H1 (cell line): ENCODE measurements around the gene NLRP10. TPM values are rescaled to one million over a fixed set of nuclear protein-coding genes. Genes with fewer than 3 reads are reported as not detected.

ENCODE experiments used
- CTCF ChIA-PET: fragments of 300-600 bp; sonication (Branson Sonifier 250); formaldehyde crosslinking; loops from one replicate; lab custom pipeline; 2021; ENCODE audit not compliant: partially characterized antibody; lab: Charles Lee
- POLR2A ChIA-PET: fragments of 300-600 bp; sonication (Branson Sonifier 250); formaldehyde crosslinking; loops from one replicate; lab custom pipeline; 2021; ENCODE audit warnings: inconsistent platforms; ENCODE audit not compliant: partially characterized antibody; lab: Charles Lee
- DNase-seq, 2 experiments: peaks; one replicate each; pipeline versions ENCODE4 v3.0.0 to v3.0.0-alpha.2; 2010 to 2022; ENCODE audit warnings: low spot score in 2 of 2, low read depth in 1 of 2, mixed read lengths in 1 of 2
- FAIRE-seq: peaks from 2 replicates; lab custom pipeline; 2011; peaks lifted over from hg19 to GRCh38; lab: Jason Lieb, UNC
- H2AFZ ChIP-seq: 2 replicates; pipeline ENCODE4 v1.8.1; 2012; ENCODE audit warnings: low read length, inconsistent platforms
- H2AK5ac ChIP-seq: 2 replicates; pipeline ENCODE4 v1.6.1; 2013; ENCODE audit warnings: low read depth, low read length
- H2BK120ac ChIP-seq: replicated peaks from 2 replicates; pipeline ENCODE3; 2013; ENCODE audit warnings: low read depth, low read length, inconsistent platforms
- H2BK12ac ChIP-seq: 2 replicates; pipeline ENCODE4 v1.6.1; 2013; ENCODE audit warnings: low read depth, low read length
- H2BK15ac ChIP-seq: 2 replicates; pipeline ENCODE4 v1.6.1; 2013; ENCODE audit warnings: low read length
- H2BK20ac ChIP-seq: 2 replicates; pipeline ENCODE4 v1.6.1; 2013; ENCODE audit warnings: low read length
- H2BK5ac ChIP-seq: 2 replicates; pipeline ENCODE4 v1.6.1; 2013; ENCODE audit warnings: low read depth, low read length
- H3K14ac ChIP-seq: 2 replicates; pipeline ENCODE4 v1.6.1; 2013; ENCODE audit warnings: inconsistent platforms; ENCODE audit not compliant: insufficient read length
- H3K18ac ChIP-seq: 2 replicates; pipeline ENCODE4 v1.6.1; 2013; ENCODE audit warnings: low read length; ENCODE audit errors: extremely low read depth
- H3K23ac ChIP-seq: 2 replicates; pipeline ENCODE4 v1.6.1; 2013; ENCODE audit warnings: inconsistent platforms; ENCODE audit not compliant: insufficient read length
- H3K23me2 ChIP-seq: 2 replicates; pipeline ENCODE4 v1.6.1; 2013; ENCODE audit warnings: low read depth, low read length
- H3K27ac ChIP-seq: 2 replicates; pipeline ENCODE4 v1.6.1; 2011; ENCODE audit warnings: low read depth, low read length, inconsistent platforms
- H3K27me3 ChIP-seq, 4 experiments: replicated peaks in 1 of 4; 1 replicate in 1 of 4; 2 replicates in 3 of 4; pipeline versions ENCODE4 v1.6.1 to v1.8.1; 2011 to 2013; ENCODE audit warnings: low read length in 3 of 4, mild to moderate bottlenecking in 3 of 4, inconsistent platforms in 2 of 4, mixed read lengths in 2 of 4, moderate library complexity in 1 of 4; ENCODE audit not compliant: control insufficient read depth in 3 of 4, insufficient read depth in 3 of 4; ENCODE audit errors: extremely low read depth in 1 of 4
- H3K36me3 ChIP-seq, 4 experiments: 2 replicates each; pipeline versions ENCODE4 v1.6.1 to v1.8.1; 2011 to 2013; ENCODE audit warnings: mild to moderate bottlenecking in 4 of 4, low read length in 3 of 4, moderate library complexity in 2 of 4, control low read depth in 1 of 4, inconsistent platforms in 1 of 4; ENCODE audit not compliant: insufficient read depth in 4 of 4, control insufficient read depth in 2 of 4
- H3K4ac ChIP-seq: replicated peaks from 2 replicates; pipeline ENCODE3; 2013; ENCODE audit warnings: low read length, low read depth, mixed read lengths, inconsistent platforms; ENCODE audit not compliant: insufficient read length
- H3K4me1 ChIP-seq, 4 experiments: replicated peaks in 1 of 4; 1 replicate in 1 of 4; 2 replicates in 3 of 4; pipeline versions ENCODE4 v1.6.1 to v1.8.1; 2011 to 2013; ENCODE audit warnings: low read length in 3 of 4, inconsistent platforms in 2 of 4, mixed read lengths in 1 of 4; ENCODE audit not compliant: insufficient read depth in 4 of 4, control insufficient read depth in 3 of 4
- H3K4me2 ChIP-seq, 2 experiments: 2 replicates each; pipeline versions ENCODE4 v1.6.1 to v1.8.1; 2011 to 2013; ENCODE audit warnings: low read depth in 2 of 2, low read length in 2 of 2, control low read depth in 1 of 2, inconsistent platforms in 1 of 2, mild to moderate bottlenecking in 1 of 2; ENCODE audit not compliant: insufficient read depth in 1 of 2
- H3K4me3 ChIP-seq, 4 experiments: fragments of 200-600, 300-600 bp in 1 of 4; sonication (generic), shearing (Covaris generic), sonication (Bioruptor Twin) in 1 of 4; 2 replicates each; pipeline versions ENCODE4 v1.5.1 to v1.8.1; 2011 to 2016; ENCODE audit warnings: low read length in 4 of 4, low read depth in 3 of 4, control low read depth in 2 of 4, inconsistent platforms in 2 of 4, mild to moderate bottlenecking in 2 of 4, mixed read lengths in 1 of 4, moderate library complexity in 1 of 4; ENCODE audit not compliant: insufficient read depth in 2 of 4; ENCODE audit errors: extremely low read depth in 1 of 4
- H3K56ac ChIP-seq: replicated peaks from 2 replicates; pipeline ENCODE3; 2013; ENCODE audit warnings: low read depth, mild to moderate bottlenecking, mixed read lengths, low read length, inconsistent platforms; ENCODE audit not compliant: insufficient read length
- H3K79me1 ChIP-seq: 2 replicates; pipeline ENCODE4 v1.6.1; 2013; ENCODE audit warnings: low read depth, low read length, control low read depth
- H3K79me2 ChIP-seq, 2 experiments: 2 replicates each; pipeline versions ENCODE4 v1.6.1 to v1.8.1; 2012 to 2013; ENCODE audit warnings: low read length in 2 of 2, mild to moderate bottlenecking in 2 of 2, inconsistent platforms in 1 of 2; ENCODE audit not compliant: insufficient read depth in 2 of 2, control insufficient read depth in 1 of 2
- H3K9ac ChIP-seq, 4 experiments: replicated peaks in 1 of 4; 1 replicate in 1 of 4; 2 replicates in 3 of 4; pipeline versions ENCODE4 v1.6.1 to v1.8.1; 2011 to 2013; ENCODE audit warnings: low read depth in 3 of 4, low read length in 3 of 4, control low read depth in 2 of 4, mild to moderate bottlenecking in 2 of 4, moderate library complexity in 2 of 4, inconsistent platforms in 1 of 4; ENCODE audit errors: extremely low read depth in 1 of 4
- H3K9me3 ChIP-seq, 2 experiments: 2 replicates each; pipeline versions ENCODE4 v1.6.1 to v1.8.1; 2012 to 2013; ENCODE audit warnings: mild to moderate bottlenecking in 2 of 2, moderate library complexity in 2 of 2, control low read depth in 1 of 2, inconsistent platforms in 1 of 2, low read depth in 1 of 2, low read length in 1 of 2, mixed read lengths in 1 of 2; ENCODE audit not compliant: insufficient read depth in 2 of 2
- H4K20me1 ChIP-seq, 2 experiments: replicated peaks in 1 of 2; 2 replicates each; pipeline versions ENCODE3 to v1.8.1; 2011 to 2013; ENCODE audit warnings: inconsistent platforms in 2 of 2, low read length in 2 of 2, mild to moderate bottlenecking in 1 of 2; ENCODE audit not compliant: insufficient read depth in 2 of 2, control insufficient read depth in 1 of 2
- H4K5ac ChIP-seq: 2 replicates; pipeline ENCODE4 v1.6.1; 2013; ENCODE audit warnings: low read length, low read depth, mixed read lengths, inconsistent platforms; ENCODE audit not compliant: insufficient read length
- H4K8ac ChIP-seq: 2 replicates; pipeline ENCODE4 v1.8.0; 2013; ENCODE audit warnings: mild to moderate bottlenecking, moderate library complexity, low read length, inconsistent platforms; ENCODE audit not compliant: insufficient read depth; ENCODE audit errors: extremely low read depth
- H4K91ac ChIP-seq: replicated peaks from 2 replicates; pipeline ENCODE3; 2013; ENCODE audit warnings: low read length, mixed read lengths, inconsistent platforms; ENCODE audit not compliant: insufficient read length
- CBX8 ChIP-seq: fragments of 300-800, 300-1000 bp; sonication (generic); IDR thresholded peaks from 2 replicates; pipeline ENCODE4 v1.7.1; 2016; ENCODE audit warnings: low read depth, low read length, borderline replicate concordance
- CTBP2 ChIP-seq: IDR thresholded peaks from 2 replicates; pipeline ENCODE4 v1.7.0; 2011; ENCODE audit warnings: borderline replicate concordance, mild to moderate bottlenecking, moderate library complexity, mixed read lengths, low read length; ENCODE audit not compliant: insufficient read depth, insufficient read length
- EP300 ChIP-seq, 2 experiments: IDR thresholded peaks; 1 replicate in 1 of 2; 2 replicates in 1 of 2; pipeline ENCODE4 v1.6.1; 2011 to 2012; ENCODE audit warnings: low read depth in 2 of 2, low read length in 2 of 2, mild to moderate bottlenecking in 2 of 2, borderline replicate concordance in 1 of 2, inconsistent platforms in 1 of 2, moderate library complexity in 1 of 2
- EZH2 ChIP-seq: fragments of 200-600 bp; sonication (generic); IDR thresholded peaks from 2 replicates; pipeline ENCODE4 v1.7.1; 2012; ENCODE audit warnings: low read depth, mild to moderate bottlenecking, moderate library complexity, low read length, inconsistent platforms; ENCODE audit not compliant: severe bottlenecking
- HDAC2 ChIP-seq, 2 experiments: fragments of 300-600 bp in 1 of 2; sonication (generic) in 1 of 2; IDR thresholded peaks; 2 replicates each; pipeline ENCODE4 v1.6.1; 2011 to 2012; ENCODE audit warnings: low read depth in 2 of 2, low read length in 2 of 2, mild to moderate bottlenecking in 2 of 2, moderate library complexity in 2 of 2, borderline replicate concordance in 1 of 2, inconsistent platforms in 1 of 2
- HDAC6 ChIP-seq: IDR thresholded peaks from one replicate; pipeline ENCODE4 v1.7.1; 2012; ENCODE audit warnings: low read depth, mild to moderate bottlenecking, inconsistent platforms, low read length, moderate library complexity
- PHF8 ChIP-seq: fragments of 200-600 bp; sonication (generic); conservative IDR thresholded peaks from 2 replicates; pipeline ENCODE4 v1.7.1; 2012; ENCODE audit warnings: low read depth, mild to moderate bottlenecking, inconsistent platforms, low read length, moderate library complexity
- RXRA ChIP-seq: IDR thresholded peaks from 2 replicates; pipeline ENCODE4 v1.6.1; 2011; ENCODE audit warnings: low read depth, mild to moderate bottlenecking, low read length, moderate library complexity; ENCODE audit not compliant: insufficient read depth
- SIRT6 ChIP-seq: IDR thresholded peaks from one replicate; pipeline ENCODE4 v1.7.1; 2012; ENCODE audit warnings: low read length, inconsistent platforms
- TAF7 ChIP-seq: optimal IDR thresholded peaks from 2 replicates; pipeline ENCODE3; 2011; ENCODE audit warnings: low read depth, mild to moderate bottlenecking, inconsistent platforms, low read length, moderate library complexity, borderline replicate concordance
- TCF12 ChIP-seq: IDR thresholded peaks from 2 replicates; pipeline ENCODE4 v1.6.1; 2011; ENCODE audit warnings: low read depth, mild to moderate bottlenecking, low read length
- USF2 ChIP-seq: IDR thresholded peaks from 2 replicates; pipeline ENCODE4 v1.6.1; 2011; ENCODE audit warnings: low read length, improper control_type of control experiment
- WGBS, 2 experiments: shearing (Covaris generic) in 1 of 2; methylation state at CpG; one replicate each; pipeline versions ENCODE4 v1.1.6 to v1.1.7; 2013 to 2015; ENCODE audit warnings: low lambda C conversion rate in 2 of 2, mixed read lengths in 2 of 2, inconsistent platforms in 1 of 2, low coverage in 1 of 2, missing lambda C conversion rate in 1 of 2; ENCODE audit not compliant: insufficient replicate concordance in 2 of 2, insufficient coverage in 1 of 2, insufficient read length in 1 of 2; ENCODE audit errors: extremely low coverage in 1 of 2, missing lambda C conversion rate in 1 of 2; 5-methylcytosine and 5-hydroxymethylcytosine counted together
- polyA plus RNA-seq, 7 experiments: library from polyadenylated mRNA; depleted of rRNA in 3 of 7; stranded (reverse) in 5 of 7; unstranded in 2 of 7; fragments of >200 nt in 5 of 7; fragments of 200-250 nt in 2 of 7; gene quantifications; 1 replicate in 5 of 7; 2 replicates in 1 of 7; 4 replicates in 1 of 7; pipeline versions ENCODE4 v1.2.1 to v1.2.3, GENCODE V29; 2011 to 2013; ENCODE audit warnings: missing spikeins in 2 of 7, mixed read lengths in 2 of 7
- total RNA-seq: library from RNA; stranded (reverse); fragmentation: NEBNext Ultra II Directional; extraction: Animal tissue kit (Norgen Biotek cat#: 25700); gene quantifications from 2 replicates; pipeline ENCODE4 v1.2.1, GENCODE V29; 2021

NLRP10 gene
- total and polyA plus RNA-seq, 2 of the 8 experiments (the other 6 are each of a cell fraction or from before 2014, with no cell fraction given), result 0.71 TPM; not detected in 1

GRCh38 chr11:8004008-8004407, 38.8 kb upstream of the NLRP10 start:
- no peaks in the 10 kb centered on the region for H3K79me1 ChIP-seq
- no peak overlapping the region for H3K9ac ChIP-seq
- no peak overlapping the region for H2AFZ ChIP-seq
- H2BK120ac ChIP-seq, result no peak overlapping the region
- H3K23ac ChIP-seq, result no peak overlapping the region
- H3K27me3 ChIP-seq, result no peaks in the 10 kb centered on the region
- no peak overlapping the region for H3K4ac ChIP-seq
- no peak overlapping the region for H2BK12ac ChIP-seq
- ChIA-PET POLR2A (interaction anchor here (1.5 to 2.7 kb wide), 5 partner anchors 10 to 90 kb away, joined by 5 to 14 read pairs (median 8); partner anchors contain the start of gene EIF3F), CTCF (interaction anchor here (0.6 to 15.7 kb wide), 4 partner anchors 8 to 91 kb away, joined by 3 to 769 read pairs (median 82); no protein-coding TSS in a partner anchor)
- H3K14ac ChIP-seq, result no peak overlapping the region
- no peak overlapping the region for H2BK5ac ChIP-seq
- no peaks in the 10 kb centered on the region for H3K79me2 ChIP-seq
- H3K23me2 ChIP-seq, result no peaks in the 10 kb centered on the region
- WGBS, 2 experiments, result 90% methylated on average over 2 of the region's 2 CpGs; no CpG with 5 or more reads in 1 of the 2 experiments
- FAIRE-seq, result no peak
- no peak for DNase-seq
- H2BK15ac ChIP-seq, result no peak overlapping the region
- no peak overlapping the region for H3K56ac ChIP-seq
- H3K18ac ChIP-seq, result no peak overlapping the region
- H3K36me3 ChIP-seq, result no peaks in the 10 kb centered on the region; a peak in 1 of 8 replicates
- H3K4me2 ChIP-seq, result no peak overlapping the region
- no peak overlapping the region for H2BK20ac ChIP-seq
- TF ChIP-seq CBX8 (no peak), CTBP2 (no peak), TAF7 (no peak), HDAC2 (IDR thresholded peaks at IDR 0.05; ENCODE audit: borderline replicate concordance in 1 of 2, low read depth in 2 of 2, low read length in 2 of 2) (no peak), USF2 (no peak), EP300 (IDR thresholded peaks at IDR 0.05; ENCODE audit: borderline replicate concordance in 1 of 2, low read depth in 2 of 2, low read length in 2 of 2) (no peak), HDAC6 (no peak), TCF12 (no peak), PHF8 (no peak), EZH2 (no peak), SIRT6 (no peak), RXRA (no peak)
- H4K91ac ChIP-seq, result no peak overlapping the region
- H4K20me1 ChIP-seq, result no peaks in the 10 kb centered on the region
- no peak overlapping the region for H3K4me3 ChIP-seq
- no peaks in the 10 kb centered on the region for H3K4me1 ChIP-seq
- no peak overlapping the region; the same call in 1 of the 2 replicates for H4K8ac ChIP-seq
- H4K5ac ChIP-seq, result no peak overlapping the region
- no peaks in the 10 kb centered on the region for H3K9me3 ChIP-seq
- H3K27ac ChIP-seq, result no peak overlapping the region
- no peak overlapping the region for H2AK5ac ChIP-seq
